ENCODE results near the gene LIF.
"Not testable (repeated sequence)": the region's sequence is repeated elsewhere in the genome, so short reads cannot be mapped to it uniquely, and the experiment has no call there.

LIF gene

DNA sequence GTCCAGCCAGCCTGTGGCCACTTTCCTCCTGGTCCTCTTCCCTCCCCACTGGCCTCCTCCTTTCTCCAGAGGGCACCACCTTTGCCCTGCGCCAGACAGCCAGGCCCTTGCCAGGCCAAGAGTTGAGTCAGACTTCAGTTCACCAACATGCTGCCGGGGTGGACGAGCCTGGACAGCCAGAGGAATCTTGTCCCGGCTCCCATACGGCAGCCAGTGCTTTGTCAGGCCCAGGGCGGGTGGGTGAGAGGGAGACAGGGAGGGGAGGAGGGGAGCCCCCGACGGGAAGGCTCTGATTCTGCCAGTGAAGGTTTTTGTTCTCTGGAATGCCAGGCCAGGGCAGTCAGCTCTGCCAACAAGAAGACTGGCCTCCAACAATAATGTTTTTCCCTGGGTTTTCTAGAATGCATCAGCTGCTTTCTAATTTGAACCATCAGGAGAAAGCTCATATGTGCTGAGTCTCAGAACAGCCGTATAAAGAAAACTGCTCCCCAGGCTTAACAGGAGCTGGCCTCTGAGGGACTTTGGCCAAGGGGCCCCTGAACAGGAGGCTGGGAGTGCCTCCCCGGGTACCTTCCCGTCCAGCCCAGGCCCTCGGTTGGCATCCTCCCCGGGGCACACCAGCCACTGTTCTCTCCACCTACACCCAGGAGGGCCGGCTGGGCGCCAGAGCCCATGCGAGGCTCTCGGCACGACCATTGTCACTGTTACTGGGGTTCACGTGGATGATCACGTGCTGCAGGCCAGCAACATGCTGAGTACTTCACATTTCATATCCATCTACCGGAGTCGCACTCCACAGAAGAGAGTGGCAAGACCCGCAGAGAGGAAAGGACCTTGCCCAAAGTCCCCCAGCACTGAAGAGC lies 28.6 kb downstream of the LIF start:
- peaks cover 2% of the 10 kb centered on the region in 2 donors for H3K4me1 ChIP-seq (ENCODE audit: control insufficient read depth in 2 of 2, insufficient read depth in 1 of 2, low read depth in 1 of 2, low read length in 2 of 2)
- no peak overlapping the region for H2BK5ac ChIP-seq (ENCODE audit: low read length)
- H3K9ac ChIP-seq (ENCODE audit: low read depth, low read length, poor library complexity), result no peak overlapping the region
- H2BK120ac ChIP-seq (ENCODE audit: low read depth, low read length), result no peak overlapping the region
- H3K4me3 ChIP-seq (ENCODE audit: low read length in 2 of 2), result no peak overlapping the region
- no CpG with 5 or more reads among the region's 23 CpGs for WGBS, 2 donors (ENCODE audit: extremely low coverage in 2 of 2, insufficient read length in 2 of 2, insufficient replicate concordance in 1 of 2)
- H4K8ac ChIP-seq (ENCODE audit: low read depth, low read length), result no peak overlapping the region
- H3K79me1 ChIP-seq (ENCODE audit: low read depth, low read length), result no peaks in the 10 kb centered on the region
- H2AK5ac ChIP-seq (ENCODE audit: low read depth, low read length), result peak overlapping the region; percentile 25
- no peak overlapping the region for H3K23ac ChIP-seq (ENCODE audit: low read depth, low read length, poor library complexity)
- no peak overlapping the region for H2BK15ac ChIP-seq (ENCODE audit: low read length)
- peak overlapping the region; percentile 89 for H4K91ac ChIP-seq (ENCODE audit: low read depth, low read length, poor library complexity)
- no peak overlapping the region for H3K27ac ChIP-seq (replicated peaks; ENCODE audit: low read length)
- no peaks in the 10 kb centered on the region for H3K36me3 ChIP-seq (replicated peaks in 1 of 2; ENCODE audit: control insufficient read depth in 2 of 2, insufficient read depth in 2 of 2, low read length in 2 of 2)
- H3K18ac ChIP-seq (ENCODE audit: low read length), result peak overlapping the region; percentile 90
- no peak overlapping the region for H3K4me2 ChIP-seq (ENCODE audit: insufficient read depth, low read length, poor library complexity, severe bottlenecking)
- H2AFZ ChIP-seq (ENCODE audit: low read length), result peak overlapping the region; percentile 78
- no peak overlapping the region for H3K14ac ChIP-seq (ENCODE audit: low read length)
- H3K27me3 ChIP-seq (ENCODE audit: control insufficient read depth in 3 of 3, insufficient read depth in 3 of 3, low read depth in 1 of 3, low read length in 3 of 3), result peaks cover 0 to 11% (median 1%) of the 10 kb centered on the region in 3 experiments
- DNase-seq (ENCODE audit: low spot score), result no peak
- H2BK12ac ChIP-seq (ENCODE audit: low read length), result peak overlapping the region; percentile 8
- no peaks in the 10 kb centered on the region for H3K9me3 ChIP-seq (replicated peaks in 1 of 2; ENCODE audit: control insufficient read depth in 2 of 2, insufficient read depth in 1 of 2, low read depth in 1 of 2, low read length in 2 of 2)
- H3K4ac ChIP-seq (ENCODE audit: low read length), result no peak overlapping the region

- Histone ChIP-seq H3K9ac (ENCODE audit: low read depth, low read length, poor library complexity) (peak overlapping the region; percentile 50), H3K14ac (ENCODE audit: low read length) (no peak overlapping the region), H2BK120ac (ENCODE audit: low read depth, low read length) (no peak overlapping the region), H2AK5ac (ENCODE audit: low read depth, low read length) (peak overlapping the region; percentile 16), H2AFZ (ENCODE audit: low read length) (no peak overlapping the region), H3K36me3 (replicated peaks in 1 of 2; ENCODE audit: control insufficient read depth in 2 of 2, insufficient read depth in 2 of 2, low read length in 2 of 2) (no peaks in the 10 kb centered on the region), H3K23ac (ENCODE audit: low read depth, low read length, poor library complexity) (peak overlapping the region; percentile 60), H3K9me3 (replicated peaks in 1 of 2; ENCODE audit: control insufficient read depth in 2 of 2, insufficient read depth in 1 of 2, low read depth in 1 of 2, low read length in 2 of 2) (no peaks in the 10 kb centered on the region), H3K4ac (ENCODE audit: low read length) (no peak overlapping the region), H2BK5ac (ENCODE audit: low read length) (no peak overlapping the region), H3K27me3 (ENCODE audit: control insufficient read depth in 3 of 3, insufficient read depth in 3 of 3, low read depth in 1 of 3, low read length in 3 of 3) (peaks cover 0 to 9% (median 1%) of the 10 kb centered on the region in 3 experiments), H3K4me1 (ENCODE audit: control insufficient read depth in 2 of 2, insufficient read depth in 1 of 2, low read depth in 1 of 2, low read length in 2 of 2) (peaks cover 2 to 4% of the 10 kb centered on the region in 2 donors), H3K4me2 (ENCODE audit: insufficient read depth, low read length, poor library complexity, severe bottlenecking) (no peak overlapping the region), H3K18ac (ENCODE audit: low read length) (peak overlapping the region; percentile 70), H2BK15ac (ENCODE audit: low read length) (peak overlapping the region; percentile 79), H3K79me1 (ENCODE audit: low read depth, low read length) (no peaks in the 10 kb centered on the region), H3K27ac (replicated peaks; ENCODE audit: low read length) (no peak overlapping the region), H4K8ac (ENCODE audit: low read depth, low read length) (no peak overlapping the region), H3K4me3 (ENCODE audit: low read length in 2 of 2) (no peak overlapping the region), H2BK12ac (ENCODE audit: low read length) (no peak overlapping the region), H4K91ac (ENCODE audit: low read depth, low read length, poor library complexity) (no peak overlapping the region)
- WGBS, 2 donors (ENCODE audit: extremely low coverage in 2 of 2, insufficient read length in 2 of 2, insufficient replicate concordance in 1 of 2), result no CpG with 5 or more reads among the region's 10 CpGs
- DNase-seq (ENCODE audit: low spot score), result no peak
Observed at GRCh38 chr22:30216710-30217109, 29.8 kb downstream of the LIF start.

- Histone ChIP-seq H2BK15ac (ENCODE audit: low read length) (peak overlapping the region; percentile 79), H3K23ac (ENCODE audit: low read depth, low read length, poor library complexity) (peak overlapping the region; percentile 60), H3K18ac (ENCODE audit: low read length) (peak overlapping the region; percentile 70)
- not testable (repeated sequence) for H2BK120ac ChIP-seq (ENCODE audit: low read depth, low read length); H3K79me1 ChIP-seq (ENCODE audit: low read depth, low read length); DNase-seq (ENCODE audit: low spot score); H2AFZ ChIP-seq (ENCODE audit: low read length); H3K27me3 ChIP-seq (ENCODE audit: control insufficient read depth in 3 of 3, insufficient read depth in 3 of 3, low read depth in 1 of 3, low read length in 3 of 3); H3K14ac ChIP-seq (ENCODE audit: low read length); H2BK12ac ChIP-seq (ENCODE audit: low read length); H3K4me3 ChIP-seq (ENCODE audit: low read length in 2 of 2); H3K4me2 ChIP-seq (ENCODE audit: insufficient read depth, low read length, poor library complexity, severe bottlenecking); H3K4me1 ChIP-seq (ENCODE audit: control insufficient read depth in 2 of 2, insufficient read depth in 1 of 2, low read depth in 1 of 2, low read length in 2 of 2); H4K8ac ChIP-seq (ENCODE audit: low read depth, low read length); H3K4ac ChIP-seq (ENCODE audit: low read length); H3K36me3 ChIP-seq (replicated peaks in 1 of 2; ENCODE audit: control insufficient read depth in 2 of 2, insufficient read depth in 2 of 2, low read length in 2 of 2); H3K9me3 ChIP-seq (replicated peaks in 1 of 2; ENCODE audit: control insufficient read depth in 2 of 2, insufficient read depth in 1 of 2, low read depth in 1 of 2, low read length in 2 of 2); H4K91ac ChIP-seq (ENCODE audit: low read depth, low read length, poor library complexity); H2BK5ac ChIP-seq (ENCODE audit: low read length); H2AK5ac ChIP-seq (ENCODE audit: low read depth, low read length); H3K27ac ChIP-seq (replicated peaks; ENCODE audit: low read length); H3K9ac ChIP-seq (ENCODE audit: low read depth, low read length, poor library complexity)
- WGBS, 2 donors (ENCODE audit: extremely low coverage in 2 of 2, insufficient read length in 2 of 2, insufficient replicate concordance in 1 of 2), result no CpG with 5 or more reads among the region's 3 CpGs
Observed at GRCh38 chr22:30216272-30216671, 30.3 kb downstream of the LIF start.

DNA sequence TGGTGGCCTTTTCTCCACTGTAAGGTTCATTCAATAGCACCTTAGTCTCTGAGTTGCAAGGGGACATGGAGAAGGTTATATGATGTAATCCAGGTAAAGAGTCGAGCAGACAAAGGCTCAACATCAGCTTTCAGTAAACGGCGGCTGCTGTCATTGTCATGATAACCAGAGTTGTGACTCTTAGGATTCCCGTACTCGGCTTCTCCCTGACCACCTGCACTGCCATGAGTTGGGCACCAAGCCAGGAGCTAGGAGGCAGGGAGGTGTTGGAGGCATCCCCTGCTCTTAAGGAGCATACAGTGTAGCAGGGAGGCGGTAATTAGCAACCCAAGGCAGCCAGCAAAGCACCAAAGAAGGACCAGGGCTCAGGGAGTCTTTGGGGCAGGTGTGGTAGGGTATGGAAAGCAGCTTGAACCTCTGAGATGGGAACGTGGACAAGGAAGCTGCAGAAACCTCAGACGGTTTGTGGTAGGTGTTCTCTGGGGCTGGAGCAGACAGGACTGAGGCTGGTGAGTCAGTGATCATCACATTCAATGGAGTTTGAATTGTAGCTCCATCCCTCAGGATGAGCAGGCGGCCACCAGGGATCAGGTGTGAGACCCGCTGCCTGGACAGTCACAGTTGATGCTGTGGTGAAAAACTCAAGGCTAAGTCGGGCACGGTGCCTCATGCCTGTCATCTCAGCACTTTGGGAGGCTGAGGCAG lies 31.7 kb downstream of the LIF start:
- H3K18ac ChIP-seq (ENCODE audit: low read length), result peak overlapping the region; percentile 88
- H3K79me1 ChIP-seq (ENCODE audit: low read depth, low read length), result no peaks in the 10 kb centered on the region
- no peak overlapping the region for H4K8ac ChIP-seq (ENCODE audit: low read depth, low read length)
- H2AK5ac ChIP-seq (ENCODE audit: low read depth, low read length), result no peak overlapping the region
- peak overlapping the region; percentile 3 for H2BK15ac ChIP-seq (ENCODE audit: low read length)
- peaks cover 6% of the 10 kb centered on the region in 2 donors for H3K4me1 ChIP-seq (ENCODE audit: control insufficient read depth in 2 of 2, insufficient read depth in 1 of 2, low read depth in 1 of 2, low read length in 2 of 2)
- no peak overlapping the region for H3K4ac ChIP-seq (ENCODE audit: low read length)
- no peak overlapping the region for H3K4me3 ChIP-seq (ENCODE audit: low read length in 2 of 2)
- WGBS, 2 donors (ENCODE audit: extremely low coverage in 2 of 2, insufficient read length in 2 of 2, insufficient replicate concordance in 1 of 2), result no CpG with 5 or more reads among the region's 12 CpGs
- peaks cover 0 to 8% (median 1%) of the 10 kb centered on the region in 3 experiments for H3K27me3 ChIP-seq (ENCODE audit: control insufficient read depth in 3 of 3, insufficient read depth in 3 of 3, low read depth in 1 of 3, low read length in 3 of 3)
- H3K9me3 ChIP-seq (replicated peaks in 1 of 2; ENCODE audit: control insufficient read depth in 2 of 2, insufficient read depth in 1 of 2, low read depth in 1 of 2, low read length in 2 of 2), result no peaks in the 10 kb centered on the region
- H3K36me3 ChIP-seq (replicated peaks in 1 of 2; ENCODE audit: control insufficient read depth in 2 of 2, insufficient read depth in 2 of 2, low read length in 2 of 2), result no peaks in the 10 kb centered on the region
- H3K4me2 ChIP-seq (ENCODE audit: insufficient read depth, low read length, poor library complexity, severe bottlenecking), result no peak overlapping the region
- H2BK12ac ChIP-seq (ENCODE audit: low read length), result no peak overlapping the region
- peak overlapping the region; percentile 11 for H3K23ac ChIP-seq (ENCODE audit: low read depth, low read length, poor library complexity)
- DNase-seq (ENCODE audit: low spot score), result no peak
- peak overlapping the region; percentile 13 for H2AFZ ChIP-seq (ENCODE audit: low read length)
- peak overlapping the region; percentile 9 for H3K14ac ChIP-seq (ENCODE audit: low read length)
- H2BK120ac ChIP-seq (ENCODE audit: low read depth, low read length), result no peak overlapping the region
- no peak overlapping the region for H3K27ac ChIP-seq (replicated peaks; ENCODE audit: low read length)
- H2BK5ac ChIP-seq (ENCODE audit: low read length), result no peak overlapping the region
- H3K9ac ChIP-seq (ENCODE audit: low read depth, low read length, poor library complexity), result no peak overlapping the region
- no peak overlapping the region for H4K91ac ChIP-seq (ENCODE audit: low read depth, low read length, poor library complexity)

Measured in neuronal stem cell (in vitro differentiated cells).